ENCODE data around the gene SELE.
A peak's percentile ranks its signal among the peaks of the same experiment; 100 is the strongest.

Gene SELE, protein sequence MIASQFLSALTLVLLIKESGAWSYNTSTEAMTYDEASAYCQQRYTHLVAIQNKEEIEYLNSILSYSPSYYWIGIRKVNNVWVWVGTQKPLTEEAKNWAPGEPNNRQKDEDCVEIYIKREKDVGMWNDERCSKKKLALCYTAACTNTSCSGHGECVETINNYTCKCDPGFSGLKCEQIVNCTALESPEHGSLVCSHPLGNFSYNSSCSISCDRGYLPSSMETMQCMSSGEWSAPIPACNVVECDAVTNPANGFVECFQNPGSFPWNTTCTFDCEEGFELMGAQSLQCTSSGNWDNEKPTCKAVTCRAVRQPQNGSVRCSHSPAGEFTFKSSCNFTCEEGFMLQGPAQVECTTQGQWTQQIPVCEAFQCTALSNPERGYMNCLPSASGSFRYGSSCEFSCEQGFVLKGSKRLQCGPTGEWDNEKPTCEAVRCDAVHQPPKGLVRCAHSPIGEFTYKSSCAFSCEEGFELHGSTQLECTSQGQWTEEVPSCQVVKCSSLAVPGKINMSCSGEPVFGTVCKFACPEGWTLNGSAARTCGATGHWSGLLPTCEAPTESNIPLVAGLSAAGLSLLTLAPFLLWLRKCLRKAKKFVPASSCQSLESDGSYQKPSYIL

DNA sequence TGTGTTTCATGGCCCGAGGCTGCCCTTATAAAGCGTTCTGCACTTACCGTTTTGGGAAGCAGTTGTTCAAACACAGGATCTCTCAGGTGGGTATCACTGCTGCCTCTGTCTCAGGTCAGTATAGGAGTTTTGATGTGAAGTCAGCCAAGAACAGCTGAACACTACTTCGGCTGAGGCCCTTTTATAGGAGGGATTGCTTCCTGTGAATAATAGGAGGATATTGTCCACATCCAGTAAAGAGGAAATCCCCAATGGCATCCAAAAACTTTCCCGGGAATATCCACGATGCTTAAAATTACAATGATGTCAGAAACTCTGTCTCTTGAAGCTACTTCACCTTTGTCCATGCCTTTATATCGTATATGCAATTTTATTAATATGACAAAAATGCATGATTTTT lies at the start of gene SELE:
Gene SELE, minus strand, starts transcription at position 156 of the 400 bp plus-strand sequence. CDS start 467 bp downstream, outside the sequence.
- DNase-seq = no peak

DNA sequence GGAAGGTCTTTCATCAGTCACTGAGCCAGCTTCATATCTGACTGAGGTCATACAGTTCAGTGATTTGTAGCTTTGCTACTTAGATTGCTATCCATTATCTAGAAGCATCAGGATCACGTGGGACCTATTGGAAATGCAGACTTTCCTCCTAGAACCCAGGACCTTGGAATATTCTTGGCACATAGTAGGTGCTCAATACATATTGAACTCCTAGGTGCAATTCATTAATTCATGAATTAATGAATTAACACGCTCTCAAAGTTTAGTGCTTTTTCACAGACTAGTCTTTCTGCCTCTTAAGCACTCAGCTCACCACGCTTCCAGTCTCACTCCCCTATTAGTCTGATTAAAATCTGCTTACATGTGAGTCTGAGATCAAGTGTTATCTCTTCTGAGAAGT lies 48.7 kb upstream of the SELE start:
- DNase-seq = no peak

DNA sequence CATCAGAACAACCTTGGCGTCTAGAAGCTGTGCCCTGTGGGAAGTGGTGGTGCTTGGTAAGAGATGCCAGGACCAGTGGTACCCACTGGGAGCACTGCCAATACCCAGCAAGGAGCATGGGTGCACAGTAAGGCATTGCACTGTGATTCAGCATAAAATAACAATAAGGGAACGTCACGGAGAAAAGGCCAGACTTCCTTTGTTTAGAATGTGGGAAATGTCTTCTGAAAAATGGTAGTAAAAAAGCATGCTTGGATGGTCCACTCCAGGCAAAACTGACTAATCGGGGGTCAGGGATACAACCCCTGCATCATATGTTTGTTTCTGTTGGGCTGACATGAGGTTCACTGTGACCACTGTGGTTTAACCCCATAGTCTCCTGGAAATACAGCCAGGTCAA lies 46.1 kb upstream of the SELE start:
- DNase-seq = no peak

DNA sequence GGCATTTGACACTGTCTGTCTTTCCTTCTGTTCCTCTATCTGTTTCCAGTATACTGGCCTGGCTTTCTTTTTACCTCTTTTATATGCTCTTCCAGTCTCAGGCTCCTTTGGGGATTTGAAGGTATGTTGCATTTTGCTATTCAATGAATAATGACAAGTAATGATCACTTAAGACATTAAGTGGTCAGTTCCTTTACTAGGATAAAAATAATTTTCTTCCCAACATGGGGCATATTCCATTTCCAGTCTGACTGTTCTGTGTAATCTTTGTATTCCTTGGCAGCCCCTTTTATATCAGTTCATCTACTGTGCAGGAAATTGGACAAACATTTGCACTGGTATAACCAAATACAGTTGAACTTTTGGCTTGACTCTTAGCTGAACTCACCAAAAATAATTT lies 45.3 kb upstream of the SELE start:
- DNase-seq = no peak

DNA sequence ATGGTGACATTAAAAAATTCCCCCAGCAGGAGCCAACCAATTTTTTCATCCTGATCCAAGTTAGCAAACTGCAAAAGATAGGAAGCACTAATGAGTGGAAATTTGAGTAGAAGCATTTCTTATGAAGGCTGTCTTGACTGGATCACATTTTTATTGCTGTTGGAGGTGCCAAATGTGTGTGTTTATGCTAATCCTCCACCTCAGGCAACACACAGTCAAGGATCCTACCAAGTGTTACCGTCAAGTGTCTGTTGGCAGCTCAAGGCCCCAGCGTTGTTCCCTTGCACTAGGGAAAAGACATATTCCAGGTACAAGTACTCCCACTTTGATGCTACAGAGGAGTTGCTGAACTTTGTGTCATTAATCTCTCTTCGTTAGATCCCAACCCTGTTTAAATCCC lies 42.6 kb upstream of the SELE start:
- DNase-seq = no peak

DNA sequence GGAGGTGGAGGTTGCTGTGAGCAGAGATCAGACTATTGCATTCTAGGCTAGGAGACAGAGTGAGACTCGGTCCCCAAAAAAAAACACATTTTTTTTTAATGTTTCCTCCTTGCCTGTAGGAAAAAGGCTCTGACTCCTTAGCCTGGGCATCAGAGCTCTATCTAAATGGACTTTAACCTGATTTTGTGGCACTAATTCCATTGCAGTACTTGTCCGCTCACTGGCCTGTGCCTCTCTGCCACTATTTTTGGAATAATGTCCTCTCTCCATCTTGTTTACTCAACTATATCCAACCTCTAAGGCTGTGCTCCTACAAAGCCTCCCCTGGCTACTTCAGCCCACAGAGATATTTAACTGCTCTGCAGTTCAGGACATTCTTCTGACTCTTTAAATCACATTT lies 34.3 kb upstream of the SELE start:
- DNase-seq = no peak

DNA sequence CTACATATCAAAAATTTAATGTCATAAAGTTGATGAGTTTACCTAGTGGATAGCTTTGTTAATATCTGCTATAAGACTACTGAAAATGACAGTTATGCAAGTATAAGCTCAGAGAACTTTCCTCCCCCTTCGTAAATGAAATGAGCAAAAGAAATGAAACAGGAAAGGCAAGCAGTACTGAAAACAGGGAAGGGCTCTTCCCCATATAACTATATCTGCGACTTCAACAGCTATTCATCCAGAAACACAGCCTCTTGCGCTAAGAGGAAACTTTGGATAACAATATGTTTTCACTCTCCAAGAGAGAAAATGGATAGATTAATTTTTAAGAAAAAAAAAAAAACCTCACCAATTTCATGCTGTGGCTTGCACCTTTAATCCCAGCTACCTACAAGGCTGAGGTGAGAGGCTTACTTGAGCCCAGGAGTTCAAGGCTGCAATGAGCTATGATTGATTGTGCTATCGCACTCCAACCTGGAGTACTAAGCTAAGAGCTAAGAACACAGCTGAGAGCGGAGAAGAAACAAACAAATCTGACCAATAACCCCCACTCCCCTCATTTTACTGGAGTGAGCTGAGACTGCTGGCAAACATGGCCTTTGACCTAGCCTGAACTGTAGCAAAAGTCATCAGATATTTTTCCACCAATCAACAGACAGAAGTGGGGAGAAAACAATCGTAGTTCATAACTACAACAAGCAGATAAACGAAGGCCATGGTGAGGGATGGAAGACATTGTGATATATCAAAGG lies 31.9 kb upstream of the SELE start:
- no peak for DNase-seq

DNA sequence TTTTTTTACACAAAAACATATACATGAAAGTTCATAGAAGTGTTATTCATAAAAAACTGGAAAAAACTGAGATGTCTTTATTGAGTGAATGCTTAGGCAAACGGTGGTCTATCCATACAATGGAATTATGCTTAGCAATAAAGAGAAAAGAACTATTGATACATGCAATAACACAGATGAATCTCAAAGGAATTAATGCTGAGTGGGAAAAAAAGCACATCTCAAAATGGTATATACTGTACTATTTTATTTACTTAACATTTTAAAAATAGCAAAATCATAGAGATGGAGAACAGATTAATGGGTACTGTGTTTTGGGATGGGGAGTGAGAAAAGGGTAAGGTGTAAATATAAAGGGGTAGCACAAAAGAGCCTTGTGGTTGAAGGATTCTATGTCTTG lies 31.0 kb upstream of the SELE start:
- no peak for DNase-seq

DNA sequence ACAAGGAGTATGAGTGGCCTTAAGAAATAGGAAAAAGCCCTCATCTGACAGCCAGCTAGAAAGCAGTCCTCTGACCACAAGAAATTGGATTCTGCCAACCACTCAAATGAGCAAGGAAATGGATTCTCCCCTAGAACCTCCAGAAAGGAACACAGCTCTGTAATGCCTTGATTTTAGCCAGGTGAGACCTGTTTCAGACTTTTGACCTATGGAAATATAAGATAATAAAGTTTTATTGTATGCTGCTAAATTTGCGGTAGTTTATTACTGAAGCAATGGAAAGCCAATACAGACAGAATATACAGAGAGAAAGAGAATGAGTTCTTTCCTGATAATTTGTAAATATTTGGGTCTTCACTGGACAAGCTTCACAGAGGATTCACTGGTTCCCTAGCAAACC lies 28.8 kb upstream of the SELE start:
- DNase-seq = peak; percentile 30

DNA sequence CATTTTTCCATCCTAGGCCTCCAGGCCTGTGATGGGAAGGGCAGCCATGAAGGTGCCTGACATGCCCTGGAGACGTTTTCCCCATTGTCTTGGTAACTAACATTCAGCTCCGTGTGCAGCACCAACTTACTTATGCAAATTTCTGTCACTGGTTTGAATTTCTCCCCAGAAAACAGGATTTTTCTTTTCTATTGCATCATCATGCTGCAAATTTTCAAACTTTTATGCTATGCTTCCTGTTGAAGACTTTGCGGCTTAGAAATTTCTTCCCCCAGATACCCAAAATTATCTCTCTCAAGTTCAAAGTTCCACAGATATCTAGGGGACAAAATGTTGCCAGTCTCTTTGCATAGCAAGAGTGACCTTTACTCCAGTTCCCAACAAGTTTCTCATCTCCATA lies 25.2 kb upstream of the SELE start:
- no peak for DNase-seq

DNA sequence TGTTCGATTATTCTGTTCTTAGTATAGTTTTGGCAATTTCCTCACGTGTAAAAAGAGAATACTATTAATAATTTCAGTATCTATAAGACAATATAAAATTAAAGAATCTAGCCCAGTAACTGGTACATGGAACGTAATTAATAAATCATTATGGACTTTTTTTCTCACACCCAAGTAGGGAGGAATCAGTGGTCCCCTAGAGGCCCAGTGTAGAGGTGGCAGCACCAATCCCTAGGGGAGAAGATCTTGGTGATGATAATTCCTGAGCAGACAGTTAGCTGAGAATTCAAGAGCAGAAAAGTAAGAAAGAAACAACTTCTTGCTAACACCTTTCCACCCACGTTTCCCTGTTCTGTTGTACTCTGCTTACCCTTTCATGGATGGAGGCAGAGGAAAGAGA lies 19.7 kb upstream of the SELE start:
- no peak for DNase-seq

DNA sequence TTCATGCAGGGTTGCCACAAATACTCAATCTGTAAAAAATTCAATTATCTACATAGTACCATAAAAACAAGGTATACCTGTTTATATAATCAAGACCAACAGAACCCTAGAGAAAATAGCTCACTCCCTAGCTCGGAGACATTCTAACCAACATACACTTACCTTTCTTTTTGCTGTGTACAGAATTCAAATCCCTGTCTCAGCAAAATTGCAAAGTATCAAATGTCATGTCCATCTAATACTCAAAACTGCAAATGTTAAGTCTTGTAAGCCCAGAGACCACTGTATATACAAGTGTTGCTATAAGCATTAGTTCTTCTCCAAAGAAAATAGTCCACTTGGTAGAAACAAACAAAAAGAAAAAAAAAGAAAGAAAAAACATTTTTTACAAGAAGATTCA lies 16.2 kb upstream of the SELE start:
- DNase-seq = no peak

DNA sequence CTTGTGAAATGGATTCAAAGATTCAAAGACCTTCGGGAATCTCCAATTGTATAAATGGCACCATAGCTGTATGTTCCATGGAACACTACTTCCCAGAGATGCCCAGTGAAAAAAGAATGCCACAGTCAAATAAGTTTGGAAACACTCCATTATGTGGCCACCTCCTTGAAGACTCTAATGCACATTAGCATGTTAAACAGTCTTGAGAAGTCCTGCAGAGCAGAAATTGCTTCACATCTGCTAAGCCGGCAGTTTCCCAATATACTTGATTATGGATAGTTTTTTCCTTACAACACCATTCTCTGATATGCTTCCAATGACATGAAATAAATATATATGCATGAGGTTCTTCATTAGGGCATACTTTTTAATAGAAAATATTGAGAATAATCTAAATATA lies 12.7 kb upstream of the SELE start:
- no peak for DNase-seq

DNA sequence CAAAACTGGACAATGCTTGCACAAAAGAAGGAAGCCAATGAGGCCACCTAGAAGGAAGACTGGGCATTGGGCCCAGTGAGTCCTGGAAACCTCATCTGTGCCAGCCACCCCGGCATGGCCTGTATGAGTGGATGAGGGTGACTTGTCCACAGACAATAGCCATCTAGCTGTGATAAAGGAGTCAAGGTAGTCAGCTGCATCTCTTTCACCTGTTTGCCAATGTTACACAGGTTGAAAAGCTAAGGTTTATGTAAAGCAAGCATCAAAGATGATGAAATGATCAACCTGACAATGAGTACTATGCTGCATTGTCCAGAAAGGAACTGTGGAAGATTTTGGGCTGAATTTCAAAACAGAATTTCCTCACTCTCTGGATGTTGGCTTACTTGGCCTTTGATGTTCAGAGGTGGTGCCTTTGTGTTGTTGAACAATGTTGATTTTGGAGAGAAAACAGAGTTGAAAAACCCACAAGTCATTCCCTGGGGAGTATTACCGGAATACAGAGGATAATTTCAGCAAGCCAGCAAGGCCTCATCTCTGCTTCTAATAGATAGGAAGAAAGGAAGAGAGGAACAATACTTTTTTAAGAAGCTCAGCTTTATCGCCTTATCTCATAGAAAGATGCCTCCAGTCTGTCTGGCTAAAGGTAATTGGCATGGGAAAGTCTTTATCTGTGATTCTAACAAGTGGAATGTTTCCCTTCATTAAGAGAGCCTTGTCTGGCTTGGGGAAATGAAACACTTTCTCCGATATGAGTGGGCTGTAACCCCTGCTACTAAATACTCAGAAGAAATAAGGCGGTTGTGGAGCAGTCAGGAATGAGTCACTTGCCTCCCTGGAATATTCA lies 11.4 kb upstream of the SELE start:
- no peak for DNase-seq

DNA sequence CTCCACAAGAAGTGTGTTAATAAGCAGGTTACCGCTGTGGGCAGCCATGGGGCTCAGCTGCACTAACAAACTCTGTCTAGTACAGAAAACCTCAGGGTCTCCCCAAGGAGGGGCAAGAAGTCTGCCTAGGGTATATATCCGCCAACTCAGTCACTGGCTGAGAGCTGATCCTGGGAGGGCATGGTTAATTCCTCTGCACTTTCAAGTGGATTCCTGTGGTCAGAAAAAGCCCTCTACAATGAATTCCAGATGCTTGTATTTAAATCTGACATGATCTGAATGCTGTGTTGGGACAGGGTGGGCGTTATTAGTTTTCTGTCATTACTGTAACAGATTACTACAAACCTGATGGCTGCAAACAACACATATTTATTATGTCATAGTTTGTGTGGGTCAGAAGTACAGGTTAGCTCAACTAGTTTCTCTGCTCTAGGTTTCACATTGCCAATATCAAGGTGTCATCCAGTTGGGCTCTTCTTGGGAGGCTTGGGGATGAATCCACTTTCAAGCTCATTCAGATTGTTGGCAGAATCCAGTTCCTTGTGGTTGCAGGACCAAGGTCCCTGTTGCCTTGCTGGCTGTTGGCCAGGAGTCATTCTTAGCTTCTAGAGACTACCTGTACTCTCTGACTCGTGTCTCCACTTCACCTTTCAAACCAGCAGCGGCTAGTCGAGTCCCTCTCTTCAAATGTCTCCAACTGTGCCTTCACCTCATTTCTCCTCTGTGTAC lies 8.0 kb upstream of the SELE start:
- no peak for DNase-seq

DNA sequence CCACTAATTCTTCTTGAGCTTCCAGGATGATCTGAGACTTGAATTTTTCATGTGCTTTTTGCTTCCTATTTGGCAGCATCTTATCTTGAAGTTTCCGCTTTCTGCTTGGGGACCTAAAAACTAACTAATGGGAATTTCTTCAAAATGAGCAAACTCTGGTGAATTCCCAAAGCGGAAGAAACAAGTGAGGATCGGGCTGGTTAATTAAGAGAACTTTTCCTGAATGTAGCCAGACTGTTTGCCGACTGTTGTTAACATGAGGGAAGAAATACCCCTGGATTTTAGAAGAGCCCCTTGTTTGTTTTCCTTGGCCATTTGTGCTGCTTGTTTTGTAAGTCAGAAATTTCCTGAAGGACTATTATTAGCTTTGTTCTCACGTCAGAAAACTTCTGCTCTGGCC lies 6.1 kb upstream of the SELE start:
- DNase-seq = no peak

DNA sequence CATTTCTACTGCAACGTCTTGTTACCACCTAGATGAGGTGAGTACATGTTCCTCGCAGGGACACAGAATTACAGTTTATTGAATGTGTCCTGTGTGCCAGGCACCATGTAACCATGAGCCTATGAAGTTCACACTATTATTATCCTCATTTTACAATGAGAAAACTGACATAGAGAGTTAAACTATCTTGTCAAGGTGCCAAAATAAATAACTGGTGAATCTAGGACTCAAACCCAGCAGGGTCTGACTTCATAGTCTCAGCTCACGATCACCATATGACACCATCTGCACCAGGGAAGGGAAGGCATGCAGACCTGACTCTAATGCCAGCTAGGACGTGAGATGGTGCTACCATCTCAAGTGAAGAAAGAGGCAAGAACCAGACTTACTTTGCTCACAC lies 2.4 kb downstream of the SELE start:
- DNase-seq = no peak

DNA sequence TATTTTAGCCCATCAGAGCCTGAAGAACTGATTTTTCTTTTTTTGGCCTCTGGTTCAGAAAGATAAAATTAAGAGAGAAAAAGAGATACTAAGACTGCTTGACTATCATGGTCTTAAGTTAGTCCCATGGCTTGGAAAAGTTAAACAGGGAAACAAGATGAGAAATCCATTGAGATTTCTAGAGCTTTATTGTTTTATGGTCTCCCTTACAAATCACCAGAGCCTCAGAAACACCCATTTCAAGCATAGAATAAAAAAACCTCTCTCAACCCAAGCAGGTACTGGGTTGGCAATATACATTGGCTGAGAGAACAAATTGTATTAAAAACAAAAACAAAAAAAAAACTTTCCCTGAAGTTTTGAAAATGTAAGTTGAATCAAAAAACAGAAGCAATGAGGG lies 3.9 kb downstream of the SELE start:
- DNase-seq = no peak

DNA sequence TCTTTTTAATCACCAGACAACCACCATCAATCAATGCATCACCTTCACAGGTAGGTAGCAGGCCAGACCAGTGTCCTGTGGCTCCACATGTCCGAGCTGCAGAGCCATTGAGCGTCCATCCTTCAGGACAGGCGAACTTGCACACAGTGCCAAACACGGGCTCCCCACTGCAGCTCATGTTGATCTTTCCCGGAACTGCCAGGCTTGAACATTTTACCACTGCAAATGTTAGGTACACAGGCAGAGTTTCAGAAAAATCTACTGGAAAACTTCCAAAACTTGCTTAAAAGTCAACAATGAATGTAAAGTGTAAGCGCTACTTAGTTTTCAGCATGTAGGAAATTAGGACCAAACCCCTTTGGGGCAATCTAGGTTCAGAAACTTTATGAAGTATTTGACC lies 6.6 kb downstream of the SELE start:
- no peak for DNase-seq

DNA sequence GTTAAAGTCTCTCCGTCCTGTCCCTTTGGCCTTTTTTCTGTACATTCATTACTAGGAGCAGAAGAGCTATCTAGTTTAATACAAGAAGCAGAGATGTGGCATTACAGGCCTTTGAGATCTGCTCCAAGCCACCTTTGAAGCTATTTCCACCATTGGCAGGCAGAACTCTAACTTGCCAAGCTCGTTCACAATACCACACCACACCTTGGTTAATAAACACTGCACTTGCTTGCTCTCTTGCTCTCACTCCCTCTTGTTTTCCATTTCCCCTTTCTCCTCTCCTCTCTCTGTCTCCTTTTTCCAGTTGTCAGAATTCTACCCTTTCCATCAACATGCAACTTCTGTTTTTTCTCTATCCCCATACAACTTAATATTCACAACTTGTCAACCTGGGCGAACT lies 7.0 kb downstream of the SELE start:
- DNase-seq = no peak

DNA sequence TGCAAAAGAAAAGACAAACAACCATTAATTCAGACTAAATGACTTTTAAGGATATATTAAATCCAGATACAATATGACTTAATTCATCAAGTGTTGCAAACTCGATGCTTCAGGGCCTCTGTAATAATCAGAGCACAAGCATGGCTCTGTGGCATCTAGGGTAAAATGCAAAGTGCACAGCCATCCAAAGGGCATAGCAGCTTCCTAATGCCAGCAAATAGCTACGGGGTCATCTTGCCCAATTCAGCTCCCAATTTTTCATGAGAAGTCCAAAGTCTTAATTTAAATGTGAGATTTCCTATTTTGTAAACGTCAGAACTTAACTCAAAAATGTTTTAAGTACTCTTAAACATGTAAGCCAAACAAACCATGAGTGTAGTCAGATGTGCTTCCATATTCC lies 7.9 kb downstream of the SELE start:
- no peak for DNase-seq

DNA sequence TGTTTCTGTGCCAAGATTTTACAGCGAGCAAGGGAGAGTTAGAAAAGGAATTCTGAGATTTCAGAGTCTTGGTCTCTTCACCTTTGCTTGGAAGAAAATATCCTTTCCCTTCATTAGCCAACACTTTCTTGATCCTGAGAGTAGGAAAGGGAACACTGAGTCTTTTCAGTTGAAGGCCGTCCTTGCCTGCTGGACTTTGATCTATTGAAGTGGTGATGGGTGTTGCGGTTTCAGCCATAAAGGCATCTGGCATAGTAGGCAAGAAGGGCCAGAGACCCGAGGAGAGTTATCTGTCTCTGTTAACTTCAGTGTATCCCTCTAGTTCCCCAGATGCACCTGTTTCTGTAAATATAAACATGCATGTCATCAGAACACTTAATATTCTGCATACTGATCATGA lies 9.7 kb downstream of the SELE start:
- no peak for DNase-seq

DNA sequence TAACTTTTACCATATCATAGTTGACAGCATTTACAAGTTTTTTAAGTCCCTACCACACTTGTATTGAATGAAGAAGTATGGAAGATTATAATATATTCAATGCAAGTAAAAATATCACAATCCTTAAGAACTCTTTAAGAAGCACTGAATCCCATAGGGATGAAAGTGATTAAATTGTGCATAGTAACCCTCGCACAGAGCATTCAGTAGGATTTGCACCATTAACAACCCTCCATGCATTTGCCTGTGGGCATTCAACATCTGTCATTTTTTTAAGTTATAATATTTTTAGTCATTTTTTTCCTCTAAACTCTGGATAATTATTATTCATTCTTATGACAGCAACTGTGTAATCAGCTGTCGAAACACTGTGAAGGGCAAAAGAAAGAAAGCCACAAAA lies 10.1 kb downstream of the SELE start:
- DNase-seq = no peak
